Lower lobe of right lung (tissue), 2 donors: ENCODE data around the gene PC. TPM values are rescaled to one million over a fixed set of nuclear protein-coding genes. Genes with fewer than 3 reads are reported as not detected.

Source experiments
- ATAC-seq, 2 donors: fragments of 200-7000 bp; cut with Tn5 transposase; one replicate each; pipeline ENCODE4 v1.9.1; 2020 to 2022; ENCODE audit warnings: mild to moderate bottlenecking in 2 of 2, moderate library complexity in 2 of 2
- DNase-seq: peaks from one replicate; pipeline ENCODE4 v3.0.0-alpha.2; 2020
- H3K27ac ChIP-seq: fragments of 200-600 bp; one replicate; pipeline ENCODE4 v1.8.0; 2022
- H3K27me3 ChIP-seq: fragments of 200-600 bp; one replicate; pipeline ENCODE4 v1.8.0; 2022; ENCODE audit warnings: low read depth
- H3K36me3 ChIP-seq: fragments of 200-600 bp; one replicate; pipeline ENCODE4 v1.8.0; 2022; ENCODE audit warnings: mild to moderate bottlenecking
- H3K4me1 ChIP-seq: fragments of 200-600 bp; one replicate; pipeline ENCODE4 v1.8.0; 2022
- H3K4me3 ChIP-seq: fragments of 200-600 bp; one replicate; pipeline ENCODE4 v1.8.0; 2022; ENCODE audit warnings: mild to moderate bottlenecking
- H3K9me3 ChIP-seq: fragments of 200-600 bp; one replicate; pipeline ENCODE4 v1.8.0; 2022
- intact Hi-C: fragments of 100-400 bp; cut with DNase I; formaldehyde crosslinking; loops from one replicate; pipeline ENCODE4 v1.11.0; 2022
- total RNA-seq: library from RNA; stranded (reverse); fragmentation: NEBNext Ultra II Directional; extraction: Animal tissue kit (Norgen Biotek cat#: 25700); gene quantifications from one replicate; pipeline ENCODE4 v1.2.1, GENCODE V29; 2021
- TF ChIP-seq, protein P1 (sequence below): fragments of 200-600 bp; IDR thresholded peaks from one replicate; pipeline ENCODE4 v1.8.0; 2022; ENCODE audit warnings: antibody characterized with exemption, mild to moderate bottlenecking
- donor health status: DM: no; HTN: yes; CAD: no; lungs with severe emphysema.

The PC gene
- total RNA-seq, 1 donor from 2014 or later: 14.7 TPM

DNA sequence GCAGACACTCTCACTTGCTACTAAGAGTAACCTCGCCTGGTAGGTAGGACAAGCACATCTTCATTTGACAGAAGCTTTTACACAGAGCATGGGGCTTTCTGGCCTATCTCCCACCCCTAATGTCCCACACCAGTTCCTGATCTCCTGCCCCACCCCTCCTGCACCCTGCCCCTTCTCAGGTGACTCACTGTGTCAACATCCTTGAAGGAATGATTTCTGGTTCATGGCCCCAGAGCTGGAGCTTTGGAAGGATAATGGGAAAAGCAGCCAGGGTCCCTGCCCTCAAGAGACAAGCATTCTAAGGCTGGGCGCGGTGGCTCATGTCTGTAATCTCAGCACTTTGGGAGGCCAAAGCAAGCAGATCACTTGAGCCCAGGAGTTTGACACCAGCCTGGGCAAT is 54.1 kb downstream of the PC start:
- H3K4me3 ChIP-seq: no peak overlapping the region
- intact Hi-C loops: no loop called here
- H3K27me3 ChIP-seq: no peaks in the 10 kb centered on the region
- no peak overlapping the region for H3K27ac ChIP-seq
- no peaks in the 10 kb centered on the region for H3K4me1 ChIP-seq
- no peaks in the 10 kb centered on the region for H3K36me3 ChIP-seq
- no peak for DNase-seq
- no peaks in the 10 kb centered on the region for H3K9me3 ChIP-seq
- ATAC-seq: no peak
- TF ChIP-seq, protein P1, sequence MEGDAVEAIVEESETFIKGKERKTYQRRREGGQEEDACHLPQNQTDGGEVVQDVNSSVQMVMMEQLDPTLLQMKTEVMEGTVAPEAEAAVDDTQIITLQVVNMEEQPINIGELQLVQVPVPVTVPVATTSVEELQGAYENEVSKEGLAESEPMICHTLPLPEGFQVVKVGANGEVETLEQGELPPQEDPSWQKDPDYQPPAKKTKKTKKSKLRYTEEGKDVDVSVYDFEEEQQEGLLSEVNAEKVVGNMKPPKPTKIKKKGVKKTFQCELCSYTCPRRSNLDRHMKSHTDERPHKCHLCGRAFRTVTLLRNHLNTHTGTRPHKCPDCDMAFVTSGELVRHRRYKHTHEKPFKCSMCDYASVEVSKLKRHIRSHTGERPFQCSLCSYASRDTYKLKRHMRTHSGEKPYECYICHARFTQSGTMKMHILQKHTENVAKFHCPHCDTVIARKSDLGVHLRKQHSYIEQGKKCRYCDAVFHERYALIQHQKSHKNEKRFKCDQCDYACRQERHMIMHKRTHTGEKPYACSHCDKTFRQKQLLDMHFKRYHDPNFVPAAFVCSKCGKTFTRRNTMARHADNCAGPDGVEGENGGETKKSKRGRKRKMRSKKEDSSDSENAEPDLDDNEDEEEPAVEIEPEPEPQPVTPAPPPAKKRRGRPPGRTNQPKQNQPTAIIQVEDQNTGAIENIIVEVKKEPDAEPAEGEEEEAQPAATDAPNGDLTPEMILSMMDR: no peak

- DNase-seq: no peak
- no peaks in the 10 kb centered on the region for H3K4me1 ChIP-seq
- ATAC-seq: no peak
- TF ChIP-seq, protein P1: no peak
- H3K27ac ChIP-seq: no peak overlapping the region
- H3K9me3 ChIP-seq: no peaks in the 10 kb centered on the region
- H3K4me3 ChIP-seq: no peak overlapping the region
- no peaks in the 10 kb centered on the region for H3K27me3 ChIP-seq
- intact Hi-C loops: no loop called here
- H3K36me3 ChIP-seq: no peaks in the 10 kb centered on the region
Measured at GRCh38 chr11:66902486-66903177, 55.6 kb downstream of the PC start.

GRCh38 chr11:66901964-66902390 is 56.2 kb downstream of the PC start:
- Histone ChIP-seq H3K4me1 (no peaks in the 10 kb centered on the region), H3K9me3 (no peaks in the 10 kb centered on the region), H3K27ac (no peak overlapping the region), H3K27me3 (no peaks in the 10 kb centered on the region), H3K36me3 (no peaks in the 10 kb centered on the region), H3K4me3 (no peak overlapping the region)
- DNase-seq: no peak
- no peak for ATAC-seq
- TF ChIP-seq, protein P1: no peak
- intact Hi-C loops: no loop called here

DNA sequence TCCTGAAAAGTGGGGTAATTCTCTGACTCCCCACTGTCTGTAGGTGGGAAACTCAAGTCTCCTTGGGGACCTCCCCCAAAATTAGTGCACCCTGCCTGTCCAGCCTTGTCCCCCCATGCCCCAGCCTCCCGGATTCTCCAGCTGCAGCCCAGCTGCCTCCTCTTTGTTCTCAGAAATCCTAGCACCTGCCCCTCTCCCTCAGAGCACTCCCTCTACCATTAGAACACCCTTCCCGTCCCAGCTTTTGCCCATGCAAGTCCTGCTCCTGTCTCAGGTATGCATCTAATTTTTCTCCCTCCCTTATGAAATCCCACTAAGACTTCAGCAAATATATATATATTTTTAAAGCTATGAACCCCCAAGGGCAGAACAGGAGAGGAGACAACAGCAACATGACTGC is 64.0 kb downstream of the PC start:
- H3K27ac ChIP-seq: no peak overlapping the region
- no peak overlapping the region for H3K4me3 ChIP-seq
- H3K36me3 ChIP-seq: no peaks in the 10 kb centered on the region
- no peaks in the 10 kb centered on the region for H3K4me1 ChIP-seq
- ATAC-seq (no peak), DNase-seq (no peak)
- intact Hi-C loops: no loop called here
- H3K27me3 ChIP-seq: no peaks in the 10 kb centered on the region
- no peaks in the 10 kb centered on the region for H3K9me3 ChIP-seq
- TF ChIP-seq, protein P1: no peak

DNA sequence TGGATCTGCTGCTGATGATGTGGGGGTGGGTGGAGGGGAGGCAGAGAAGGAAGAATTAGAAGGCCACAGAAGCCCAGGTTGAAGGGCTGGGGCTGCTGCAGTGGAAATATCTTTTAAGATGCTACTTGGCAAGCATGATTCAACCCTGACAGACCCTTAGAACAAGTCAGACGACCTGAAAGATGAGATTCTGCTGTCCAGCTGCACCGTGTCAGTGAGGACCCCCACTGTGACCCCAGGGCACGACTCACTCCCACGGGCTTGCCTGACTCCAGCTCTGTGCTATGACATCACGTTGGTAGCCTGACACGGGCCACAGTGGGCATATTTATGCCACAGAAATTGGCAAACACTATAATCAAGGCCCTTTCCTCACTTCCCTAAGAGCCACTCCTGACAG is 65.3 kb downstream of the PC start:
- no peaks in the 10 kb centered on the region for H3K27me3 ChIP-seq
- intact Hi-C loops: no loop called here
- H3K27ac ChIP-seq: no peak overlapping the region
- no peak overlapping the region for H3K4me3 ChIP-seq
- DNase-seq (no peak), ATAC-seq (no peak)
- TF ChIP-seq, protein P1: no peak
- no peaks in the 10 kb centered on the region for H3K9me3 ChIP-seq
- H3K4me1 ChIP-seq: no peaks in the 10 kb centered on the region
- no peaks in the 10 kb centered on the region for H3K36me3 ChIP-seq
